GM10266 (cell line): ENCODE data around the gene PDE3A.
"Not testable (repeated sequence)": the region's sequence is repeated elsewhere in the genome, so short reads cannot be mapped to it uniquely, and the experiment has no call there.

Source experiments
- DNase-seq: peaks from one replicate; pipeline ENCODE4 v3.0.0; 2012; ENCODE audit errors: extremely low spot score
- CTCF ChIP-seq: IDR thresholded peaks from 2 replicates; pipeline ENCODE4 v1.5.1; 2012; ENCODE audit warnings: mild to moderate bottlenecking, low read depth; ENCODE audit not compliant: control insufficient read depth, insufficient read depth; ENCODE audit errors: missing control alignments

The PDE3A gene

GRCh38 chr12:20527417-20528163, 159.3 kb downstream of the PDE3A start:
- no peak for TF ChIP-seq CTCF
- DNase-seq: no peak

GRCh38 chr12:20528208-20528607, 159.9 kb downstream of the PDE3A start:
- DNase-seq: no peak
- TF ChIP-seq CTCF: no peak

GRCh38 chr12:20546267-20546666, 177.9 kb downstream of the PDE3A start:
- TF ChIP-seq CTCF: no peak
- no peak for DNase-seq

GRCh38 chr12:20547816-20548575, 179.7 kb downstream of the PDE3A start:
- no peak for TF ChIP-seq CTCF
- DNase-seq: no peak

GRCh38 chr12:20548611-20549010, 180.3 kb downstream of the PDE3A start:
- no peak for TF ChIP-seq CTCF
- DNase-seq: no peak

GRCh38 chr12:20549108-20549719, 180.9 kb downstream of the PDE3A start:
- no peak for DNase-seq
- no peak for TF ChIP-seq CTCF

- DNase-seq: not testable (repeated sequence)
Observed at GRCh38 chr12:20551742-20552442, 183.6 kb downstream of the PDE3A start.

GRCh38 chr12:20552586-20552985, 184.2 kb downstream of the PDE3A start:
- not testable (repeated sequence) for DNase-seq
